HEK293T (cell line): ENCODE results near the gene SYT17.
A peak's percentile ranks its signal among the peaks of the same experiment; 100 is the strongest.

Experiments used
- CTCF ChIA-PET: fragments of 350-600 bp; formaldehyde crosslinking; extraction: SDS; loops from one replicate; lab custom pipeline; 2021; ENCODE audit warnings: antibody characterized with exemption, inconsistent platforms; lab: Yijun Ruan, JAX
- POLR2A ChIA-PET: fragments of 350-600 bp; formaldehyde crosslinking; extraction: SDS; loops from one replicate; lab custom pipeline; 2020; ENCODE audit warnings: antibody characterized with exemption, inconsistent platforms; lab: Yijun Ruan, JAX
- DNase-seq: peaks from one replicate; pipeline ENCODE4 v3.0.0; 2012; ENCODE audit warnings: mixed read lengths; ENCODE audit errors: extremely low spot score
- ARNT ChIP-seq: fragments of 450-650 bp; IDR thresholded peaks from 2 replicates; pipeline ENCODE4 v1.6.1; 2017; ENCODE audit warnings: mild to moderate bottlenecking
- BHLHE40 ChIP-seq: fragments of 450-650 bp; IDR thresholded peaks from 2 replicates; pipeline ENCODE4 v1.6.1; 2016; ENCODE audit warnings: mild to moderate bottlenecking, moderate library complexity, borderline replicate concordance
- CTBP1 ChIP-seq: fragments of 450-650 bp; IDR thresholded peaks from 2 replicates; pipeline ENCODE4 v1.6.1; 2016; ENCODE audit warnings: borderline replicate concordance
- ELF4 ChIP-seq: fragments of 450-650 bp; IDR thresholded peaks from 2 replicates; pipeline ENCODE4 v1.6.1; 2017; ENCODE audit warnings: antibody characterized with exemption
- FOXA1 ChIP-seq: fragments of 450-650 bp; IDR thresholded peaks from 2 replicates; pipeline ENCODE4 v1.6.1; 2016; ENCODE audit warnings: mild to moderate bottlenecking
- FOXK2 ChIP-seq: fragments of 450-650 bp; IDR thresholded peaks from 2 replicates; pipeline ENCODE4 v1.6.1; 2016; ENCODE audit warnings: mild to moderate bottlenecking
- FOXM1 ChIP-seq: fragments of 450-650 bp; IDR thresholded peaks from 2 replicates; pipeline ENCODE4 v1.6.1; 2017; ENCODE audit warnings: mild to moderate bottlenecking, borderline replicate concordance
- HDGF ChIP-seq: fragments of 450-650 bp; IDR thresholded peaks from 2 replicates; pipeline ENCODE4 v1.6.1; 2017; ENCODE audit warnings: antibody characterized with exemption, borderline replicate concordance
- L3MBTL2 ChIP-seq: fragments of 450-650 bp; conservative IDR thresholded peaks from 2 replicates; pipeline ENCODE4 v1.6.1; 2016; ENCODE audit warnings: mild to moderate bottlenecking
- LEF1 ChIP-seq: fragments of 450-650 bp; IDR thresholded peaks from 2 replicates; pipeline ENCODE4 v1.6.1; 2017; ENCODE audit warnings: mild to moderate bottlenecking, borderline replicate concordance
- NFRKB ChIP-seq: fragments of 450-650 bp; IDR thresholded peaks from 2 replicates; pipeline ENCODE4 v1.6.1; 2016; ENCODE audit warnings: mild to moderate bottlenecking, moderate library complexity
- SP1 ChIP-seq: fragments of 450-650 bp; IDR thresholded peaks from 2 replicates; pipeline ENCODE4 v1.6.1; 2017
- SUZ12 ChIP-seq: fragments of 450-650 bp; IDR thresholded peaks from 2 replicates; pipeline ENCODE4 v1.6.1; 2016; ENCODE audit warnings: mild to moderate bottlenecking
- TARDBP ChIP-seq: fragments of 450-650 bp; IDR thresholded peaks from 2 replicates; pipeline ENCODE4 v1.6.1; 2016
- ZNF384 ChIP-seq: fragments of 450-650 bp; IDR thresholded peaks from 2 replicates; pipeline ENCODE4 v1.6.1; 2016
- TF ChIP-seq, protein P1 (sequence below): fragments of 450-650 bp; IDR thresholded peaks from 2 replicates; pipeline ENCODE4 v1.6.1; 2016

SYT17 gene

DNA sequence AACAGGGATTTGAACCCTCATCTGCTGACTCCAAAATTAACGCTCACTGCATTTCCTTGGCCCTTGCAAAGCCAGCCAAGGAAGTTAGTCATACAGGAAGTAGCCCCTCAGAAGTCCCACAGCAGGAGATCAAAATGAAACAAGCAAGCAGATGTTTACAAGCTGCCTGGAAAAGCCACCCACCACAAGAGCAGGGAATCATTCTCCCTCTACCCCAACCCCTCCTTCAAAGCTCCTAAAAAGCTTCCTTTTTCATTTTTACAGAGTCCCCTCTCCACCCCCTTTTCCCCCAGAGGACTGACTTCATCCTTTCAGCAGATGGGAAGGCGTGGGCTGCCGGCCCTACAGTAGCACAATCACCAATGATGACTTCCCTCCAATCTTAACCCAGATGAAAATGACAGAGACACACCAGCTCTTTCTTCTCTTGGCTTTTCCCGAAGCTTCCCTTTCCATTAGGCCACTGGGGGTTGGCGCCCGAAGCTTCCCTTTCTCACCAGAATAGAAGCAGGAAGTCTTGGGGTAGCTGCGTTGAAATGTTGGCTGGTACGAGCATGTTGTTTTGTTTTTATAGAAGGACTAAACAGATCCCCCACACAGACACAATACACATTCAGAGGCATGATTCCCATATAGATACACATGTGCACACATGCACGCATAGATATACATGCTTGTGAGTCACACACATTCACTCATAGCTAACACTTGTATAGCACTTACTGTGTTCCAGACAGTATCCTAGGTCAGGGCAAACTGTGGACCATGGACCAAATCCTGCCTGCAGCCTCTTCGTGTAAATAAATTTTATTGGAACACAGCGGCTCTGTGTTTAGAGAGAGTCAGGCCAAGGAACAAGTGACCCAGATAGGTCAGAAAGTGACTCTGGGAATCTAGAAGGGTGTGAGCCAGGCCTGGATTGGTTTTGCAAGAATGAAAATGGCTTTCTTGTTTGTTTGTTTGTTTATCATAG is 36.9 kb upstream of the SYT17 start:
- no peak for TF ChIP-seq LEF1
- no peak for TF ChIP-seq CTBP1
- TF ChIP-seq FOXM1 = no peak
- no peak for TF ChIP-seq SUZ12
- TF ChIP-seq FOXA1 = no peak
- no peak for TF ChIP-seq L3MBTL2
- TF ChIP-seq FOXK2 = no peak
- TF ChIP-seq ZNF384 = no peak
- no peak for TF ChIP-seq ELF4
- TF ChIP-seq HDGF = no peak
- no peak for TF ChIP-seq ARNT
- TF ChIP-seq TARDBP = no peak
- CTCF ChIA-PET = interaction anchor here (0.6 to 1.6 kb wide), 2 partner anchors 49 to 54 kb away, joined by 4 read pairs; no protein-coding TSS in a partner anchor
- POLR2A ChIA-PET = interaction anchor here (0.8 to 1.8 kb wide), 5 partner anchors 11 to 45 kb away, joined by 3 to 6 read pairs (median 5); partner anchors contain the start of gene ITPRIPL2
- DNase-seq = no peak

DNA sequence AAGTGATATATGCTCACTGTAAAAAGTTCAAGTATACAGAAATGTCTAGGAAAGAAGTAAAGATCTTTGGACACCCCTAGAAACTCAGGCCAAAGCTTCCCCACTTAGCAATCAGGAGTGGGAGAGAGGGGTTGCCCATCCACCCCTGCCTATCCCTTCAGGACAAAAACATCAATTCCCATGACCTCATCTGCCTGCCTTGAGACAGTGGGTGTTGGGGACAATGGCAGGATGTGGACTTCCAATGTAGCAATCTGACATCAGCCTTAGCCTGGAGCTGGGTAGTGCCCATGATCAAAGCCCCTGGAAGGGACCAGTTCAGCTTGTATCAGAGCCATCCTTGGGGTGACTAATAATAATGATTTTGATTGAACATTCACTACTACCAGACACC is 36.2 kb upstream of the SYT17 start:
- DNase-seq = no peak
- CTCF ChIA-PET = interaction anchor here (0.7 to 1.6 kb wide), 3 partner anchors 15 to 48 kb away, joined by 3 to 8 read pairs (median 4); no protein-coding TSS in a partner anchor
- POLR2A ChIA-PET = interaction anchor here (1.5 to 1.8 kb wide), 3 partner anchors 12 to 37 kb away, joined by 5 to 6 read pairs (median 6); partner anchors contain the start of gene ITPRIPL2
- no peak for TF ChIP-seq FOXK2
- TF ChIP-seq ELF4 = no peak

DNA sequence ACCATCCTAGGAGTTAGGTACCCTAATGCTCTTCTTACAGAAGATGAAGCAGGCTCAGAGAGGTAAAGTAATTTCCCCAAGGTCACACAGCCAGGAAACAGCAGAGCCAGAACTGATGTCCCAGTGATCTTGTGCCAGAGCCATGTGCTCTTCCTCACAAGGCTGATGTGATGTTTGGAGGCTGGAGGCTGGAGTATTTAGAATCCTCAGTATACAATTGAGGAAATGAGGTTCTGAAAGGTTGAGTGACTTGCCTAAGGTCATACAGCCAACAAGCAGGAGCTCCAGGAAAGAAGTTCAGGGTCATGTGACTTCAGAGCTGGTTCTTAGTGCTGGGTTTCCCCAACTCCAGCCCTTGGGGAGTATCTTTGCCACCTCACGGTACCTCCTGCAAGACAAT is 35.8 kb upstream of the SYT17 start:
- POLR2A ChIA-PET = interaction anchor here (1.3 kb wide), 1 partner anchor 19 kb away, joined by 4 read pairs; the partner anchor contains the start of gene ITPRIPL2
- CTCF ChIA-PET = interaction anchor here (0.7 to 1.2 kb wide), 2 partner anchors 15 to 48 kb away, joined by 3 to 8 read pairs; no protein-coding TSS in a partner anchor
- no peak for TF ChIP-seq TARDBP
- no peak for TF ChIP-seq ZNF384
- no peak for TF ChIP-seq ARNT
- TF ChIP-seq, protein P1, sequence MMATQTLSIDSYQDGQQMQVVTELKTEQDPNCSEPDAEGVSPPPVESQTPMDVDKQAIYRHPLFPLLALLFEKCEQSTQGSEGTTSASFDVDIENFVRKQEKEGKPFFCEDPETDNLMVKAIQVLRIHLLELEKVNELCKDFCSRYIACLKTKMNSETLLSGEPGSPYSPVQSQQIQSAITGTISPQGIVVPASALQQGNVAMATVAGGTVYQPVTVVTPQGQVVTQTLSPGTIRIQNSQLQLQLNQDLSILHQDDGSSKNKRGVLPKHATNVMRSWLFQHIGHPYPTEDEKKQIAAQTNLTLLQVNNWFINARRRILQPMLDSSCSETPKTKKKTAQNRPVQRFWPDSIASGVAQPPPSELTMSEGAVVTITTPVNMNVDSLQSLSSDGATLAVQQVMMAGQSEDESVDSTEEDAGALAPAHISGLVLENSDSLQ = no peak
- TF ChIP-seq BHLHE40 = no peak
- TF ChIP-seq NFRKB = no peak
- no peak for TF ChIP-seq LEF1
- no peak for TF ChIP-seq L3MBTL2
- no peak for TF ChIP-seq FOXA1
- no peak for TF ChIP-seq CTBP1
- no peak for TF ChIP-seq SUZ12
- no peak for TF ChIP-seq SP1
- no peak for TF ChIP-seq ELF4
- TF ChIP-seq FOXM1 = no peak
- no peak for TF ChIP-seq FOXK2
- TF ChIP-seq HDGF = no peak
- no peak for DNase-seq

DNA sequence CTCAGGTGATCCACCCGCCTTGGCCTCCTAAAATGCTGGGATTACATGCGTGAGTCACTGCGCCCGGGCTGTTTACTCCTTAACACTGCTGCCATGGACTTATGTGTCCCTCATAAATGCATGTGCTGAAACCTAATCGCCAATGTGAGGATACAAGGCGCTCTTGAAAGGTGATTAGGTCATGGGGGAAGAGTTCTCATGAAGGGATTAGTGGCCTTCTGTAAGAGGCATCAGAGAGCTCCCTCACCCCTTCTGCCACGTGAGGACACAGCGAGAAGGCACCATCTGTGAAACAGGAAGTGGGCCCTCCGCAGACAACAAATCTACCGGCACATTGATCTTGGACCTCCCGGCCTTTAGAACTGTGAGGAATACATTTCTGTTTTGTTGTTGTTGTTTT is 35.1 kb upstream of the SYT17 start:
- DNase-seq = no peak
- peak; percentile 31; the same call in 1 of the 2 replicates for TF ChIP-seq L3MBTL2
- no peak for TF ChIP-seq CTBP1
- POLR2A ChIA-PET = interaction anchor here (1.3 kb wide), 1 partner anchor 19 kb away, joined by 4 read pairs; the partner anchor contains the start of gene ITPRIPL2
- CTCF ChIA-PET = interaction anchor here (1.2 kb wide), 1 partner anchor 16 kb away, joined by 3 read pairs; no protein-coding TSS in a partner anchor

DNA sequence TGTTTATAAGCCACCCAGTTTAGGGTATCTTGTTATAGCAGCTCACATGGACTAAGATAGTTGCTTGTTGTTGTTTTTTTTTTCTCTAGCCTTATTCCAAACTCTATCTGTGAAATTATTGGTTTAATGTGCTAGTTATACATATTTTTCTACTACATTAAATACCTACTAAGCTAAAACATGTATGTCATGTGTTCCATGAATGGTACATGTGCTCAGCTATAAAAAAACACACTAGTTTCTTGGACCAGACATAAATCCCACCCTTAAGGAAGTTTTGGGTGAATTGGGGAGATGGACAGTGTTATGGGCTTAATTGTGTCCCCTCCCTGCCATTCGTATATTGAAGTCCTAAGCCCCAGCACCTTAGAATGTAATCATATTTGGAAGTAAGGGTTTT is 34.4 kb upstream of the SYT17 start:
- DNase-seq = no peak
- ChIA-PET POLR2A (interaction anchor here (1.3 to 1.5 kb wide), 2 partner anchors 17 to 20 kb away, joined by 4 to 7 read pairs; partner anchors contain the start of gene ITPRIPL2), CTCF (no interaction called here)

More for the DNA sequence above, 34.4 kb upstream of the SYT17 start:
- TF ChIP-seq ELF4 = no peak
- no peak for TF ChIP-seq BHLHE40
- no peak for TF ChIP-seq TARDBP
- TF ChIP-seq LEF1 = no peak
- TF ChIP-seq L3MBTL2 = no peak
- TF ChIP-seq SP1 = no peak
- no peak for TF ChIP-seq CTBP1
- no peak for TF ChIP-seq FOXA1
- no peak for TF ChIP-seq NFRKB
- no peak for TF ChIP-seq SUZ12
- no peak for TF ChIP-seq ZNF384
- TF ChIP-seq, protein P1 = no peak
- TF ChIP-seq FOXK2 = no peak
- no peak for TF ChIP-seq FOXM1
- no peak for TF ChIP-seq ARNT
- no peak for TF ChIP-seq HDGF
